Neural cell (in vitro differentiated cells): ENCODE data around the gene CYP19A1. TPM values are rescaled to one million over a fixed set of nuclear protein-coding genes. Genes with fewer than 3 reads are reported as not detected.

Experiments used
- H2AFZ ChIP-seq: fragments of 200-600, 300-800 bp; sonication (generic), shearing (Covaris generic); 2 replicates; pipeline ENCODE4 v1.6.0; 2014; ENCODE audit warnings: low read depth, mild to moderate bottlenecking, antibody characterized with exemption, low read length, moderate library complexity
- H3F3A ChIP-seq: fragments of 200-600 bp; shearing (Covaris generic); 2 replicates; pipeline ENCODE4 v1.6.1; 2016; ENCODE audit warnings: mild to moderate bottlenecking, moderate library complexity, mixed read lengths, antibody characterized with exemption, low read length; ENCODE audit not compliant: insufficient read depth, poor library complexity, severe bottlenecking
- H3K27ac ChIP-seq: fragments of 200-600, 300-800 bp; sonication (generic), shearing (Covaris generic); 2 replicates; pipeline ENCODE4 v1.5.1; 2014; ENCODE audit warnings: mild to moderate bottlenecking, low read length, moderate library complexity
- H3K27me3 ChIP-seq: fragments of 300-800, 200-600 bp; sonication (generic), shearing (Covaris generic); 2 replicates; pipeline ENCODE4 v1.6.0; 2014; ENCODE audit warnings: mild to moderate bottlenecking, low read depth, low read length, moderate library complexity; ENCODE audit not compliant: insufficient read depth
- H3K36me3 ChIP-seq: fragments of 300-800, 200-600 bp; sonication (generic), shearing (Covaris generic); 2 replicates; pipeline ENCODE4 v1.5.1; 2014; ENCODE audit warnings: mild to moderate bottlenecking, antibody characterized with exemption, low read length, moderate library complexity; ENCODE audit not compliant: insufficient read depth
- H3K4me2 ChIP-seq: fragments of 300-800, 200-600 bp; sonication (generic), shearing (Covaris generic); 2 replicates; pipeline ENCODE4 v1.6.0; 2014; ENCODE audit warnings: mild to moderate bottlenecking, low read length
- H3K4me3 ChIP-seq: fragments of 300-800, 200-600 bp; sonication (generic), shearing (Covaris generic); 2 replicates; pipeline ENCODE4 v1.5.1; 2014; ENCODE audit warnings: mild to moderate bottlenecking, low read length, moderate library complexity
- H3K79me2 ChIP-seq: fragments of 200-600 bp; shearing (Covaris generic); replicated peaks from 2 replicates; pipeline ENCODE4 v1.6.0; 2014; ENCODE audit warnings: mild to moderate bottlenecking, low read length, moderate library complexity; ENCODE audit not compliant: insufficient read depth
- H3K9ac ChIP-seq: fragments of 300-800, 200-600 bp; sonication (generic), shearing (Covaris generic); 2 replicates; pipeline ENCODE4 v1.6.1; 2016; ENCODE audit warnings: mild to moderate bottlenecking, low read length, mixed read lengths
- H3K9me2 ChIP-seq: fragments of 200-600 bp; shearing (Covaris generic); 2 replicates; pipeline ENCODE4 v1.6.1; 2016; ENCODE audit warnings: mild to moderate bottlenecking, low read length, mixed read lengths; ENCODE audit not compliant: insufficient read depth
- H3K9me3 ChIP-seq: fragments of 200-600, 300-800 bp; sonication (generic), shearing (Covaris generic); 2 replicates; pipeline ENCODE4 v1.6.1; 2016; ENCODE audit warnings: mild to moderate bottlenecking, mixed run types, low read length, moderate library complexity, mixed read lengths
- H4K20me1 ChIP-seq: fragments of 200-600 bp; shearing (Covaris generic); 2 replicates; pipeline ENCODE4 v1.6.1; 2016; ENCODE audit warnings: mild to moderate bottlenecking, mixed run types; ENCODE audit not compliant: insufficient read depth
- CTCF ChIP-seq: fragments of 450-650 bp; IDR thresholded peaks from 2 replicates; pipeline ENCODE4 v1.5.1; 2014; ENCODE audit warnings: antibody characterized with exemption, mild to moderate bottlenecking, moderate library complexity; ENCODE audit not compliant: poor library complexity, severe bottlenecking
- EP300 ChIP-seq: fragments of 450-650 bp; conservative IDR thresholded peaks from 2 replicates; pipeline ENCODE4 v1.6.1; 2014; ENCODE audit warnings: antibody characterized with exemption, mild to moderate bottlenecking, moderate library complexity; ENCODE audit not compliant: poor library complexity, severe bottlenecking
- EZH2 ChIP-seq: fragments of 200-600, 300-800 bp; shearing (Covaris generic), sonication (generic); IDR thresholded peaks from 2 replicates; pipeline ENCODE4 v1.6.1; 2014; ENCODE audit warnings: antibody characterized with exemption, low read length, borderline replicate concordance, mild to moderate bottlenecking; ENCODE audit not compliant: insufficient read depth, poor library complexity, severe bottlenecking
- MXI1 ChIP-seq: fragments of 450-650 bp; conservative IDR thresholded peaks from 2 replicates; pipeline ENCODE4 v1.6.1; 2014; ENCODE audit warnings: antibody characterized with exemption, mild to moderate bottlenecking; ENCODE audit not compliant: poor library complexity, severe bottlenecking
- POLR2AphosphoS5 ChIP-seq: IDR thresholded peaks from 2 replicates; pipeline ENCODE4 v1.6.1; 2012
- RAD21 ChIP-seq: fragments of 450-650 bp; conservative IDR thresholded peaks from 2 replicates; pipeline ENCODE4 v1.6.1; 2014; ENCODE audit warnings: antibody characterized with exemption, mild to moderate bottlenecking, moderate library complexity
- REST ChIP-seq: IDR thresholded peaks from 2 replicates; pipeline ENCODE4 v1.6.1; 2012; ENCODE audit warnings: borderline replicate concordance
- SMC3 ChIP-seq: fragments of 450-650 bp; conservative IDR thresholded peaks from 2 replicates; pipeline ENCODE4 v1.6.1; 2014; ENCODE audit warnings: antibody characterized with exemption, mild to moderate bottlenecking, moderate library complexity; ENCODE audit not compliant: poor library complexity
- TAF1 ChIP-seq: IDR thresholded peaks from 2 replicates; pipeline ENCODE4 v1.6.1; 2012; ENCODE audit warnings: low read depth
- polyA plus RNA-seq: library from polyadenylated mRNA; depleted of rRNA; stranded (reverse); fragments of >200 nt; gene quantifications from 2 replicates; pipeline ENCODE4 v1.2.3, GENCODE V29; 2014

Gene CYP19A1
- polyA plus RNA-seq, 1 donor from 2014 or later = not detected

- TF ChIP-seq CTCF (no peak), MXI1 (no peak), SMC3 (no peak), POLR2AphosphoS5 (no peak)
- Histone ChIP-seq H3K9ac (no peak overlapping the region), H3K36me3 (no peaks in the 10 kb centered on the region), H3K27ac (no peak overlapping the region), H3K79me2 (no peaks in the 10 kb centered on the region), H4K20me1 (no peaks in the 10 kb centered on the region), H3K9me2 (no peaks in the 10 kb centered on the region), H3K4me3 (no peak overlapping the region), H3K4me2 (no peak overlapping the region), H2AFZ (no peak overlapping the region), H3F3A (no peaks in the 10 kb centered on the region), H3K27me3 (no peaks in the 10 kb centered on the region), H3K9me3 (no peaks in the 10 kb centered on the region)
These were observed 29.1 kb upstream of the CYP19A1 start for GRCh38 chr15:51367322-51367976.

GRCh38 chr15:51366920-51367319 is 28.5 kb upstream of the CYP19A1 start:
- Histone ChIP-seq H3K27ac (no peak overlapping the region), H3K4me3 (no peak overlapping the region), H3K9me3 (no peaks in the 10 kb centered on the region), H4K20me1 (no peaks in the 10 kb centered on the region), H3K36me3 (no peaks in the 10 kb centered on the region), H3F3A (no peaks in the 10 kb centered on the region), H3K9ac (no peak overlapping the region), H3K27me3 (no peaks in the 10 kb centered on the region), H3K9me2 (no peaks in the 10 kb centered on the region), H3K79me2 (no peaks in the 10 kb centered on the region), H2AFZ (no peak overlapping the region), H3K4me2 (no peak overlapping the region)
- TF ChIP-seq EZH2 = no peak
- TF ChIP-seq RAD21 = no peak

- H3K79me2 ChIP-seq = no peaks in the 10 kb centered on the region
- H4K20me1 ChIP-seq = no peaks in the 10 kb centered on the region
- no peak overlapping the region for H3K4me3 ChIP-seq
- no peaks in the 10 kb centered on the region for H3K9me2 ChIP-seq
- no peaks in the 10 kb centered on the region for H3K36me3 ChIP-seq
- no peaks in the 10 kb centered on the region for H3K27me3 ChIP-seq
- H3K27ac ChIP-seq = no peak overlapping the region
- no peak overlapping the region for H2AFZ ChIP-seq
- H3K4me2 ChIP-seq = no peak overlapping the region
- no peaks in the 10 kb centered on the region for H3F3A ChIP-seq
- no peak overlapping the region for H3K9ac ChIP-seq
- no peak for TF ChIP-seq EP300
- no peak for TF ChIP-seq EZH2
- TF ChIP-seq TAF1 = no peak
- no peak for TF ChIP-seq REST
- TF ChIP-seq POLR2AphosphoS5 = no peak
- TF ChIP-seq CTCF = no peak
- TF ChIP-seq RAD21 = no peak
- no peak for TF ChIP-seq SMC3
- TF ChIP-seq MXI1 = no peak
- no peaks in the 10 kb centered on the region for H3K9me3 ChIP-seq
These were observed 27.7 kb upstream of the CYP19A1 start for GRCh38 chr15:51366071-51366470.
